ENCODE data around the gene PSG3.
"Not testable (repeated sequence)": the region's sequence is repeated elsewhere in the genome, so short reads cannot be mapped to it uniquely, and the experiment has no call there.

The PSG3 gene

DNA sequence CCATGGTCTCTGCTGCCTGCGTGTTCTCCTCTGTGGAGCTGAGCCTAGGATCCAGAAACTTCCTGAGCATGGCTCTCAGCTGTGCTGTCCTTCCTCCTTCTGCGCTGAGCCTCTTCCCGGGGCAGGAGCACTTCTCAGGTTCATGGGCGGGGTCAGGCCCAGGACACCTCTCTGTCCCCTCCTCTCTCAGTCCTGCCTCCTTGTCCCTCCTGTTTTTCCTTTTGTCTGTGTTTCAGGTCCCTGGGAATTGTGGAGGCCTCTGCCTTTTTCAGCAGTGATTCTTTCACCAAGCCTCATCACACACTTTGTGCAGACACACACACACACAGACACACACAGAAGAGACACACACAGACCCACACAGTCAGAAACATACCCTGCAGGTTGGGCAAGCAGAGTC is at the start of gene PSG3:
Gene PSG3, minus strand, starts transcription at position 101 of the 400 bp plus-strand sequence. Its CDS starts 97 bp downstream, at position 4.
- not testable (repeated sequence) for DNase-seq

DNA sequence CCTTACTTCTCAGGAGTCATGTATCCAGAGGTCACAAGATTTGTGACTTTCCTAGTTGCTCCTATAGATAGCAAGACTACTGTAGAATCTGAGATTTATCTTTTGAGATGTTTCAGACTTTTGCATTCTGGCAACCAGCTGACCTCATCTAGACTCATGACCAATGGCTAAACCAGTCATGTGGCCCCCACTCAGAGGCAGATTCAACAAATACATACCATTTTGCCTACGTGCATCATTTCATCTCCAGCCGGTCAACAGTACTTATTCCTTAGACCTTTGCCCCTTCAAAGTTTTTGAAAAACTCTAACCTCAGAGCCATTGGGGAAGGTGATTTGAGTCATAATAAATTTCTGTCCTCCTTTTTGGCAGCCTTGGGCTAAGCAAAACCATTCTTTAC is 48.5 kb upstream of the PSG3 start:
- DNase-seq = not testable (repeated sequence)

DNA sequence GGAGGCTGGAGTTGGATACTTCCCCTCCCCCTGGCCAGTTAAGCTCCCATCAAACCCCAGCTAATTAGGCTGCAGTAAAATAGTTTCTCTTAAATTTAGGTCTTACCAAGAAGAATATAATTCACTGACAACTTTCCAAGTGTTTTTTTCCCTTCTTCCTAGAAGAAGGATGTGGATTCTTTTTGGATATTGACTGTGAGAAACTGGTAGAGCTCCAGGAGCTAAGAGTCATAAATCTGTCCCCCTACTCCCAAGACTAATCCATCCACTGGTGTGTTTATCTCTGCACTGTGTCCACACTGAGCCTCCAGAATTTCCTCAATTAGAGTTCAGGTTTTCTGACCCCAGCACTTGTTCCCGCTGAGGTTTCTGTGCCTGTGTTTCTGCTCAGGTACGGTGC is 47.5 kb upstream of the PSG3 start:
- DNase-seq = not testable (repeated sequence)

DNA sequence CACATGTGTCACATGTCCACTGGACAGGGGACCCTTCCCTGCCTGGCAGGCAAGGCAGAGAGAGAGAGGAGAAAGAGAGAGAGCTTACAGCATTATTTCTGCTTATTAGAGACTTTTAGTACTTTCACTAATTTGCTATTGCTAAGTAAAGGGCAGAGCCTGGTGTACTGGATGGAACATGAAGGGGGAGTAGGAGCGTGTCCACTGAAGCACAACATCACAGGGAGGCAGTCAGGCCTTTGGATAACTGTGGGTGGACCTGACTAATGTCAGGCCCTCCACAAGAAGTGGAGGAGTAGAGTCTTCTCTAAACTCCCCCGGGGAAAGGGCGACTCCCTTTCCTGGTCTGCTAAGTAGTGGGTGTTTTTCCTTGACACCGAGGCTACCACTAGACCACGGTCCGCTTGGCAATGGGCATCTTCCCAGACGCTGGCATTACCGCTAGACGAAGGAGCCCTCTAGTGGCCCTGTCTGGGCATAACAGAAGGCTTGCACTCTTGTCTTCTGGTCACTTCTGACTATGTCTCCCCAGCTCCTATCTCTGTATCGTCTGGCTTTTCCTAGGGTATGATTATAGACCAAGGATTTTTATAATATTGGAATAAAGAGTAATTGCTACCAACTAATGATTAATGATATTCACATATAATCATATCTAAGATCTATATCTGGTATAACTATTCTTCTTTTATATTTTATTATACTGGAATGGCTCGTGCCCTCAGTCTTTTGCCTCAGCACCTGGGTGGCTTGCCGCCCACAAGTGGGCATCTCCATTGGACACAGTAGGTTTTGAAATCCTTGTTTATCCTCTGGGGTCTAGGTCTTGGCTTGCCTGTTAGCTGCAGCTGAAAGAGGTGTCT is 36.7 kb upstream of the PSG3 start:
- peak; percentile 11 for DNase-seq

DNA sequence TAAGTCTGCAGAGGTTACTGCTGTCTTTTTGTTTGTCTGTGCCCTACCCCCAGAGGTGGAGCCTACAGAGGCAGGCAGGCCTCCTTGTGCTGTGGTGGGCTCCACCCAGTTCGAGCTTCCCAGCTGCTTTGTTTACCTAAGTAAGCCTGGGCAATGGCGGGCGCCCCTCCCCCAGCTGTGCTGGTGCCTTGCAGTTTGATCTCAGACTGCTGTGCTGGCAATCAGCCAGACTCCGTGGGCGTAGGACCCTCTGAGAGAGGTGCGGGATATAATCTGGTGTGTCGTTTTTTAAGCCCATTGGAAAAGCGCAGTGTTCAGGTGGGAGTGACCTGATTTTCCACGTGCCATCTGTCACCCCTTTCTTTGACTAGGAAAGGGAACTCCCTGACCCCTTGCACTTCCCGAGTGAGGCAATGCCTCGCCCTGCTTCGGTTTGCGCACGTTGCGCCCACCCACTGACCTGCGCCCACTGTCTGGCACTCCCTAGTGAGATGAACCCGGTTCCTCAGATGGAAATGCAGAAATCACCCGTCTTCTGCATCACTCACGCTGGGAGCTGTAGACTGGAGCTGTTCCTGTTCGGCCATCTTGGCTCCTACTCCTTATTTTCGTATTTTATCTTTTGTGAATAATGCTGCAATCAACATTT is 34.4 kb upstream of the PSG3 start:
- not testable (repeated sequence) for DNase-seq

DNA sequence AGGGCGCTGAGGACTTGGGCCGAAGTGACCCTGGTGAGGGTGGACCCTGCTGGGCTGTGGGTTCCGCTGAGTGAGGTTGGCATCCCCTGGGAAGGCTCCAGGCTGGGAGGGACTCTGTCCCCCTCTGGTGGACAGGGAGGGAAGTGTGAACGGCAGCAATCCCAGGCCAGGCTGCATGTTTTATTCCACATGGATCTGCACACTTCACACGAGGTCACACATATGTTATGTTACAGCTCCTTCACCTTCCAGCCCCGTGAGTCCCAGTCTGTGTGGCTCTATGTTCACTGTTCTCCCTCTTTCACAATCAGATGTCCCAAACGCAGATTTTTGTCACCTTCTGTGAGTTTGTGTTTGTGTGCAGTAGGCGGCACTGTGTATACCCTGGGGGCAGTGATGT is 27.0 kb upstream of the PSG3 start:
- DNase-seq = not testable (repeated sequence)

DNA sequence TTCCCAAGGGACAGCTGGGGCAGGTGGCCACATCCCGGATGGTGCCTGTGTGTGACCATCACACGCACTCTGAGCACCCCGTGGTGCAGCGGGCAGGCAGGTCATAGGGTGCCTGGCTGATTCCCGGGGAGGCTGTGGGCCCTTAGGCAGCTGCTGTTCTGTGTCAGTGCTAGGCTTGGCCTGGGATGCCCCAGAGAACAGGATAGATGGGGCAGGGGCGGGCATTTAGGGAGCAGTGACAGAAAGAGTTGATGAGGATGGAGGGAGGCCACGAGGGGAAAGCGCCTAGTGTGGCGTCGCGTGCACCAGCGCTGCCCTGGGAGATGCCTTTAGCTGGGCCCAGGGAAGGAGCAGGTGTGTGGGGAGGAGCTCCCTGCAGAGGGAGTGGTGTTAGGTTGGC is 26.6 kb upstream of the PSG3 start:
- DNase-seq = not testable (repeated sequence)

DNA sequence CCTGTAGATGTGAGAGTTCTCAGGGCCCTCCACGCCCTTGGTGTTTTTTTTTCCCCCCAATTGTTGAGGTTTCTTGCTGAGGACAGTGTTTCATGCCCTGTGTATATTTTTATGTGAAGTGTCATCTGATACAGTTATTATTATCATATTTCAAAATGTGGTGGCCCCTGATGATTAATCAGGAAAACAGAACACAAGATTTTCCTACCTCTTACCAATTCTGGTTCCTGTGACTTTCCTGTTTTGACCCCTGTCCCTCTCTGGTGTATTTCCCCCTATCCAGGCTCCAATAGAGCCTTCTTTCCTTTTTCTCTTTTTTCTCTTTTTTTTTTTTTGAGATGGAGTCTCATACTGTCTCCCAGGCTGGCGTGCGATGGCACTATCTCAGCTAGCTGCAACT is 24.6 kb upstream of the PSG3 start:
- no peak for DNase-seq

DNA sequence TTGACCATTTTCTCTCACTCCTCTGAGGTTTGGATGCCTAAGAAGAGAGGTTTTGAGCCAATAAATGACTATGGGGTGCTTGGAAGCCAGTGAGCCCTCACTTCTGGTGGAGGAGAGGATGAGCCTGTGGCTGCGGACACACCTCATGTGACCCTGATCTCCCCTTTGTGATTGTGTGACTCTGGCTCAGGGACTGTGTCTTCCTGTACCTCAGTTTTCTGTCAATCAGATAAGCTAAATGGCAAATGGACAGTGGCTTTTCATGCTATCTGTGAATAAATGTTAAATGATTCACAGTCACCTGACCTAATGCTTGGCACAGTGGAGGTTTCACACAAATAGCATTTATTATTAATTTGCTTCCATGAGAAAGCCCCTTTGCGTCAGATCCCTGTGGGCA is 22.5 kb upstream of the PSG3 start:
- DNase-seq = no peak

DNA sequence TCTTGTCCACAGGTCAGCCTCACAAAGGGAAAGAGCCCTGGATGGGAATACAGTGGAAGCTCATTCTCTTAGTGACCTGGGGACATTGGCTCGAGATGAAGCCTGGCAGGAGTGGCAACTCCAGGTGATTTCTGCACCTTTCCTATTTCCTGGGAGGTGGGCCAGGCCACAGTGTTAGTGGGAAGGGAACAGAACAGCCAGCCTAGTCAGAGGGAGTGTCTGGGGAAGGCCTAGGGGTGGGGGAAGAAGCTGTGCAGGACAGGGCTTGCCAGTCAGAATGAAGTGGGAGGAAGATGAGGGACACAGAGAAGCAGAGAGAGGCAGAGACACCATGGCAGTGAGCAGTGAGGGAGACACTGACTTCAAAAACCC is 21.6 kb upstream of the PSG3 start:
- DNase-seq = not testable (repeated sequence)

DNA sequence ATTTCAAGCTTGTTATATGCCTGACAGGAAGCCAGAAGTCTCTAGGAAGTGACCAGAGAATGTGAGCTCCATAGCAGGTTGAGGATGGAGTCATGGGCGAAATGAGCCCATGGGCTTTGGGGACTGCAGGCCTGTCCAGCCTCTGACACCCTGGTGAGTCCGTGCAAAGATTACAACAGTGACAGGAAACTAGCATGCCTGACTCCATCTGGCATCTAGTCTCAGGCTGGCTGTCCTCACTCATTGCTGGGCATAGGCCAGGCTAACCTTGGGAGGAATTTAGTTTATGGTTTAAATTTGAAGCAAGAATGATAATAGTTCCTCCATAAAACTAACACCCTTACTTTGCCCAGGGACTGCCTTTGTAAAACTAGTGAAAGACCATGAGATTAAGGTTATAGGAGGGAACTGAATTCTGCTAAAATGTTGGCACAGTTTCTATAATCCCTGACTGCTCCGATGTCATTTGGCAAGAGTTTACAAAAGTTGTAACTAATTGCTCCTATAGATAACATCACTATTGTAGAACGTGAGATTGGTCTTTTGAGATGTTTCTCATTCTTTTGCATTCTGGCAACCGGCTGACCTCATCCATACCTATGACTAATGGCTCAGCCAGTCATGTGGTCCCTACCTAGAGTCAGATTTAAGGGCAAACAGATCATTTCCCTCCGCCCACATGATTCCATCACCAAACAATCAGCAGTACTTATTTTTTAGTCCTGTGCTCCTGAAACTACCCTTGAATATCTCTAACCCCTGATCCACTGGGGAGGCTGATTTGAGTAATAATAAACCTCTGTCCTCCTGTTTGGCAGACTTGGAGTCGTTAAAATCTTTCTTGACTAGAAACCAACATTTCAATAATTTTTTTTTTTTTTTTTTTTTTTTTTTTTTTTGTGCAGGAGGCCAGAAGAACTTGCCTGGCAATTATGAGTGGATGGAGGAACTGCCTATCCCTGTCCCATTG is 21.0 kb upstream of the PSG3 start:
- not testable (repeated sequence) for DNase-seq

DNA sequence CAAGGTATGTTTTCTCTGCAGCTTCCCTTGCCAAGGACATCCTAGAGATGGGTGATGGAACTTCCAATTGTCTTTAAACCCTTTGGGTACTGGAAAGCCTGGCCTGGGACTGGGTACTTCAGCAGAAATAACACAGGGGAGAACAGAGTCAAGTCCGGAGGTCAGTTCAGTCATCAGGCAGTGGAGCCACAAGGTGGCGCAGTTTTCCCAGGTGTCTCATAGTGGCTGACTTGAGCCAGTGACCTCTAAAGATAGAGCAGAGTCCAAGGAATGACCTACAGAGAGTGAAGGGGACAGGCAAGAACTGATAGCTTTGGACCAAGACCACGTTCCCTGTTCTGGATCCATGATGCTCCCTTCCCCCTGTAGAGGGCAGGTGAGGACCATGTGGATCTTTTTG is 18.4 kb upstream of the PSG3 start:
- DNase-seq = not testable (repeated sequence)

DNA sequence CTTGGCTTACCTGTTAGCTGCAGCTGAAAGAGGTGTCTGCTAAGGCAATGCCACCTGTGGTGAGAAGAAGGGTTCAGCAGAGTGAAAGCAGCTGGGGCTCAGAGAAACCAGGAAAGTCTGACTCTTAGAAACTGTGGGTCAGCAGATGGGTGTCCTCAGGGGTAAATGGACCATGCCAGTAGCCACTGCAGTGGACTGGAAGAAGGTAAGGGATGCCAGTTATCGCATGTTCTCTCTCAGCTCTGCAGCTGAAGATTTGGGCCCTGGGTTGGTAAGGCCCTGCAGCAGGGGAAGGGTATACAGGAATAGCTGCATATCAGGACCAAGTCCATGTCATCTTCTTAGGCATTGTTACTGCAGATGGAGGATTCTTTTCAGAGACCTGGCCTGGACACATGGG is 12.0 kb upstream of the PSG3 start:
- not testable (repeated sequence) for DNase-seq

DNA sequence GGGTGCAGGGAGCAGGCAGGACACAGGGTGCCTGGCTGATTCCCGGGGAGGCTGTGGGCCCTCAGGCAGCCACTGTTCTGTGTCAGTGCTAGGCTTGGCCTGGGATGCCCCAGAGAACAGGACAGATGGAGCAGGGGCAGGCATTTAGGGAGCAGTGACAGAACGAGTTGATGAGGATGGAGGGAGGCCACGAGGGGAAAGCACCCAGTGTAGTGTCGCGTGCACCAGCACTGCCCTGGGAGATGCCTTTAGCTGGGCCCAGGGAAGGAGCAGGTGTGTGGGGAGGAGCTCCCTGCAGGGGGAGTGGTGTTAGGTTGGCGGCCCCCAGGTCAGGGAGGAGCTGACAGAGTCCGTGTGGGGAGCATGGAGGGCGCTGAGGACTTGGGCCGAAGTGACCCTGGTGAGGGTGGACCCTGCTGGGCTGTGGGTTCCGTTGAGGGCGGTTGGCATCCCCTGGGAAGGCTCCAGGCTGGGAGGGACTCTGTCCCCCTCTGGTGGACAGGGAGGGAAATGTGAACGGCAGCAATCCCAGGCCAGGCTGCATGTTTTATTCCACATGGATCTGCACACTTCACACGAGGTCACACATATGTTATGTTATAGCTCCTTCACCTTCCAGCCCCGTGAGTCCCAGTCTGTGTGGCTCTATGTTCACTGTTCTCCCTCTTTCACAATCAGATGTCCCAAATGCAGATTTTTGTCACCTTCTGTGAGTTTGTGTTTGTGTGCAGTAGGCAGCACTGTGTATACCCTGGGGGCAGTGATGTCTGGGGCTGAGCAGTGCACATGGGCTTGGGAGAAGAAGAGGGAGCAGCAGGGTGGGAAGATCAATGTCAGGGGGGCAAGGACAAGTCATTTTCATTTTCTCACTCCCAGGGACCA is 1.7 kb upstream of the PSG3 start:
- not testable (repeated sequence) for DNase-seq

DNA sequence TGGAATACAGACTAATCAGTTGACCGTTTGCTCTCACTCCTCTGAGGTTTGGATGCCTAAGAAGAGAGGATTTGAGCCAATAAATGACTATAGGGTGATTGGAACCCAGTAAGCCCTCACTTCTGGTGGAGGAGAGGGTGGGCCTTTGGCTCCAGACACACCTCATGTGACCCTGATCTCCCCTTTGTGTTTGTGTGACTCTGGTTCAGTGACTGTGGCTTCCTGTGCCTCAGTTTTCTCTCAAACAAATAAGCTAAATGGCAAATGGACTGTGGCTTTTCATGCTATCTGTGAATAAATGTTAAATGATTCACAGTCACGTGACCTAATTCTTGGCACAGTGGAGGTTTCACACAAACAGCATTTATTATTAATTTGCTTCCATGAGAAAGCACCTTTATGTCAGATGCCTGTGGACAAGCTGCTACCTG is 2.7 kb downstream of the PSG3 start:
- DNase-seq = not testable (repeated sequence)

DNA sequence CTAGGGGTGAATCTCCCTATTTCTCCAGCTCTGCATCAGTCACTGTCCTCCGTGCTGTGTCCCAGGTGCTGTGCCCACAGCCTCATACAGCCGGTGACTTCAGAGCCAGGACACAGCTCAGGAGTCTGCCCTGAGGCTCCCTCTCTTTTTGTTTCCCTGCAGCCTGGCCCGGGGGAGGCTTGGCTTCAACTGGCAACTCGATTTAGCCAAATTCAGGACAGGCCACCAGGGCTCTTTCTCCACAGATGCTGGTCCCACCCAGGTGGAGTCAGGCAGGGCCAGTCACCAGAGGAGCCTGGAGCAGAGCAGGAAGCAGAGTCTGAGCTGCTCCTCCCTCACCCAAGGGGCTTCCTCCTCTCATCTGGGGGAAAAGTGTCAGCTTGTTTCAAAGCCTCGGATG is 11.9 kb downstream of the PSG3 start:
- DNase-seq = not testable (repeated sequence)

DNA sequence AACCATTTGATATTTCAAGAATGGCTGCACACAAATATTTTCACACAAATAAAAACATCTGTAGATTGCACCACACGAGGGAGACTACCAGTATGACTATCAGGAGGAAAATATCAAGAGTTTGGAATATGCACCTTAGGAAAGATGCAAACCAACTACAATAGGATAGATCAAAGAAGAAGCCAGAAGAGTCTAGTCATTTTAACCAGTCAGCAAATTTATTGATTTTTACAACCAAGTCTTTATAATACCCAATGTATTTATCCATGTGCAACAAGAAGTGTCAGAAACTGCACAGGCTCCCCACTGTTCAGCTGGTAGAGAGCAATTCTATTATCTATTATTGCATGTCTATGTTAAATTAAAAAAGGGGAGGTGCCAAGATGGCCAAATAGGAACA is 26.3 kb downstream of the PSG3 start:
- DNase-seq = not testable (repeated sequence)

DNA sequence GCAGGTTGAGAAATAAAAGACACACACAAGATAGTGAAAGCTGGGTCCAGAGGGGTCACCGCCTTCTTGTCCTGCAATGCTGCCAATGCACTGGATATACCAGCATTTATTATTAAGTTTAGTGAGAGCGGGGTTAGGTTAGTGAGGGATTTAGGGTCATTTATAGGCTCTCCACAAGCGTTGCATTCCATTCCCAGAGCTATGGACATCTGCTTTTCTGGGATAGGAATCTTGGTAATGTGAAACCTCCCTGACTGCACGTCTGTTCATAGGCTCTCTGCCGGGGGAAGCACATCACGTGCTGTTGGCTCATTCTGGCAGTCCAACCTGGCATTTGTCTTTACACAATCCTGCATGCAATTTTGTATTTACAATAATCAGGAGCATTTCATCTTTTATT is 27.5 kb downstream of the PSG3 start:
- not testable (repeated sequence) for DNase-seq

DNA sequence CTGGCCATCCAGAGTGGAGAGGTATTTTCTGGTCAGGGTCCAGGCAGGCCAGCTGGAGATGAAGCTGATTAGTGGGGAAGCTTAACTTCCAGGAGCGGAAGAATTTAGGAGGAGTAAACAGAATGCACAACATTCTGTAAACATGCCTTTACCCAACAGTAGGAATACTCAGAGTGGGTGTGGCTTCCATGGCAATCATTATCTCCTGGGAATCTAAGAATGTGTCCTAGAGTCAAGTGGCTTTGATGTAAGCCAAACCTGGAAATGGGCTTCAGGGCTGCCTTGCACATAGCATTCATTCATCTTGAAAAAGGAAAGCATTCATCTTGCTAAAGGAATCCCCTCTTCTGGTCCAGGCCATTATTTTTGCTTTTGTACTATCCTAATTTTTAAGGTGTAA is 29.3 kb downstream of the PSG3 start:
- DNase-seq = not testable (repeated sequence)

DNA sequence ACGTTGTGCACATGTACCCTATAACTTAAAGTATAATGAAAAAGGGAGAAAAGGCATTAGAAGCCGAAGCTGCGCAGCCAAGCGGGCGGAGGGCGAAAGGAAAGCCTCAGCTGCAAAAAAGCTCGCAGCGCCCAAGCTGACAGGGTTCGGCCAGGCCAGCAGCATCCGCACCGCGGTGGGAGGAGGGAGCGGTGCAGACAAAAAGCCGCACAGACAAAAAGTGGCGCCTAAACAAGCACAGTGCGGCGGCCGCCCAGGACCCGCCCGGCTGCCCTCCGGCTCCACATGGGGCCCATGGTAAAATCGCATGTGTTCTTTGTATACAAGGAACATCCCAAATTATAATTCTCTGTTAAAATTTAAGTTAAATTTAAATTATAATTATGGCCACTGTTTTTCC is 42.4 kb downstream of the PSG3 start:
- DNase-seq = no peak

DNA sequence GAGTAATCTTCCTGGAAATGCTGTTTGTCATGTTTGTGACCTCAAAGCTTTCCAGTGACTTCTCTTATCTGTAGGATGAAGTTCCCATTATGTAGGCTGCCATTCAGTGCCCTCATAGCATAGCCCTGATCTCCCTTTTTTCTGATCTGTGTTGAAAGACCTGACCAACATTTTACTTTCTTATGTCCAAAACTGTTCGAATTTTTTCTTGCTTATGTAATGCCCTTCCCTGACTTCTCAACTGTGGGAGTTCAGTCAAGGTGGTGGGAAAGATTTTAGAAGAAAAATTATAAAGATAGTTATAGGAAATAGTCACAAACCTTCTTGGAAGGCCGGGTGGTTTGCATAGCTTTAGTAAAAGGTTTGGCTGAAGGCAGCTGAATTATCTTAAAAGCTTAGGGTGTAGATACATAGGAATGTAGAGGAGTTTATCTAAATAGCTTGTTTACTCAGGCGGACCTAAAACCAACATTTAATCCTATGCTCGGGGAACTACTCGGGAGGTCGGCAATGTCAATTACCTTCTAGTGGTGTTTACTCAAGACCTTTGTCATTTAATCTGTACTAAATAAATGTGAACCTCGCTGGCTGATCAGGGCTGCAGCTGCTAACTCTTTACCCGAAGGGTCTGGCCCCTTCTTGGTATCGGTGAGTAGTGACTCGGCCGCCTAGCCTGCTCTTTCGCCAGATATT is 44.3 kb downstream of the PSG3 start:
- no peak for DNase-seq
